ENCODE data around the gene SPRR2A. TPM values are rescaled to one million over a fixed set of nuclear protein-coding genes. Genes with fewer than 3 reads are reported as not detected.
"Not testable (repeated sequence)": the region's sequence is repeated elsewhere in the genome, so short reads cannot be mapped to it uniquely, and the experiment has no call there.

Gene SPRR2A
- polyA plus RNA-seq, 5 donors: not detected

DNA sequence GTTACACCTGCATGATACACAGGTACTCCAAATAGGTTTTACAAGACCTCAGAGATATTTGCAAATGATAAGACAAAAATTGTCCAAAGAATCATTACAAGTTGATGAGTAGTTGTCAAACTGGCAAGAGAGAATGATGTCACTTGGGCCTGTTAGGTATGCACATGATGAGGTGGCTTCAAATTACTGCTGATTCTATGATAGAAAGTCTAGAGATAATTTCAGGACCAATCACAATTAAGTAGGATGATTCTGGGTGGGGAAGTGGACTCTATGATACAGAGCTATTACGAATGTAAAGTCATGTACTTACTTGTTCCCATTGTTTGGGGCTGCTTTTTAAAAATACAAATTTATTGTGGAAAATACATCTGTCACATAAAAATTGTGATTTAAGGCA, 31.5 kb downstream of the SPRR2A start:
- no peak for DNase-seq

DNA sequence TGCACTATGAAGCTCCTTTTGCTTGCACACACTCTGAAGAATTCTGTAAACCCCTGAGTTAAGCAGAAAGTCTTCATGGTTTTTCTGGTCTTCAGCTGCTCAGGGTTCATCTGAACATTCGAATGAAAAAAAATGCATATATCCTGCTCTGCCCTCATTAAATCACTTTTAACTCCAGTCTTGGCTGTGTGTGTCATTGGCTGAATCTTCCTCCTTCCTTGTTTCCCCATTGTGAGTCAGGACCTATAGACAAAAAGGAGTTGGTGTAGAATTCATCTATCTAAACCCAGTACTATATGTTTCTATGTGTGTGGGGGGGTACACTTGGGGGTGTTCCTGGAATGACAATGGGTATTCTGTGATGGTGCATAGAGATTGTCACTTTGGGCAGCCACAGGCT, 32.9 kb downstream of the SPRR2A start:
- DNase-seq: no peak

GRCh38 chr1:153023109-153023508, 34.2 kb downstream of the SPRR2A start:
- no peak for DNase-seq

- not testable (repeated sequence) for DNase-seq
Measured at GRCh38 chr1:153022340-153022739, 35.0 kb downstream of the SPRR2A start.

- DNase-seq: not testable (repeated sequence)
Measured at GRCh38 chr1:153021829-153022228, 35.5 kb downstream of the SPRR2A start.

DNA sequence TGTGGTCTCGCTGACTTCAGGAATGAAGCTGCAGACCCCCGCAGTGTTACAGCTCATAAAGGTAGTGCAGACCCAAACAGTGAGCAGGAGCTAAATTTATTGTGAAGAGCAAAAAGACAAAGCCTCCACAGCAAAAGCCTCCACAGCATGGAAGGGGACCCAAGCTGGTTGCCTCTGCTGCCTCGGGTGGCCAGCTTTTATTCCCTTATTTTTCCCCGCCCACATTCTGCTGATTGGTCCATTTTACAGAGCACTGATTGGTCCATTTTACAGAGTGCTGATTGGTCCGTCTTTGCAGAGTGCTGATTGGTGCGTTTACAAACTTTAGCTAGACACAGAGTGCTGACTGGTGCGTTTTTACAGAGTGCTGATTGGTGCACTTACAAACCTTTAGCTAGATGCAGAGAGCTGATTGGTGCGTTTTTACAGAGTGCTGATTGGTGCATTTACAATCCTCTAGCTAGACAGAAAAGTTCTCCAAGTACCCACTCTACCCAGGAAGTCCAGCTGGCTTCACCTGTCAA, 46.0 kb downstream of the SPRR2A start:
- DNase-seq: not testable (repeated sequence)

Other genes with a start within 250 kb of the SPRR2A start
- not detected for gene LCE1B, start 245.5 kb downstream of the SPRR2A start, polyA plus RNA-seq (ENCODE audit: insufficient read depth in 1 of 5, insufficient read length in 5 of 5, low replicate concordance in 1 of 5)
- not detected for gene LCE1A, start 230.0 kb downstream of the SPRR2A start, polyA plus RNA-seq (ENCODE audit: insufficient read depth in 1 of 5, insufficient read length in 5 of 5, low replicate concordance in 1 of 5)
- gene LCE6A, start 214.7 kb downstream of the SPRR2A start, polyA plus RNA-seq (ENCODE audit: insufficient read depth in 1 of 5, insufficient read length in 5 of 5, low replicate concordance in 1 of 5): not detected
- gene LCE7A, start 197.5 kb downstream of the SPRR2A start, polyA plus RNA-seq (ENCODE audit: insufficient read depth in 1 of 5, insufficient read length in 5 of 5, low replicate concordance in 1 of 5): not detected
- gene SMCP, start 179.2 kb downstream of the SPRR2A start, polyA plus RNA-seq (ENCODE audit: insufficient read depth in 1 of 5, insufficient read length in 5 of 5, low replicate concordance in 1 of 5): not detected
- not detected for gene IVL, start 149.0 kb downstream of the SPRR2A start, polyA plus RNA-seq (ENCODE audit: insufficient read depth in 1 of 5, insufficient read length in 5 of 5, low replicate concordance in 1 of 5)
- not detected for gene SPRR5, start 110.3 kb downstream of the SPRR2A start, polyA plus RNA-seq (ENCODE audit: insufficient read depth in 1 of 5, insufficient read length in 5 of 5, low replicate concordance in 1 of 5)
- not detected for gene SPRR4, start 86.9 kb downstream of the SPRR2A start, polyA plus RNA-seq (ENCODE audit: insufficient read depth in 1 of 5, insufficient read length in 5 of 5, low replicate concordance in 1 of 5)
- gene SPRR1A, start 73.4 kb downstream of the SPRR2A start, polyA plus RNA-seq (ENCODE audit: insufficient read depth in 1 of 5, insufficient read length in 5 of 5, low replicate concordance in 1 of 5): not detected
- gene SPRR3, start 55.8 kb downstream of the SPRR2A start, polyA plus RNA-seq (ENCODE audit: insufficient read depth in 1 of 5, insufficient read length in 5 of 5, low replicate concordance in 1 of 5): under 1 TPM in 3 of 5 donors, not detected in 2; 0.21 to 0.42 (median 0.27) TPM
- gene SPRR1B, start 26.3 kb downstream of the SPRR2A start, polyA plus RNA-seq (ENCODE audit: insufficient read depth in 1 of 5, insufficient read length in 5 of 5, low replicate concordance in 1 of 5): not detected
- not detected for gene SPRR2D, start 16.4 kb downstream of the SPRR2A start, polyA plus RNA-seq (ENCODE audit: insufficient read depth in 1 of 5, insufficient read length in 5 of 5, low replicate concordance in 1 of 5)
- gene SPRR2B, start 14.1 kb upstream of the SPRR2A start, polyA plus RNA-seq (ENCODE audit: insufficient read depth in 1 of 5, insufficient read length in 5 of 5, low replicate concordance in 1 of 5): not detected
- gene SPRR2E, start 37.0 kb upstream of the SPRR2A start, polyA plus RNA-seq (ENCODE audit: insufficient read depth in 1 of 5, insufficient read length in 5 of 5, low replicate concordance in 1 of 5): not detected
- gene SPRR2F, start 56.0 kb upstream of the SPRR2A start, polyA plus RNA-seq (ENCODE audit: insufficient read depth in 1 of 5, insufficient read length in 5 of 5, low replicate concordance in 1 of 5): under 1 TPM in 3 of 5 donors, not detected in 2; 0.43 to 0.70 (median 0.64) TPM
- not detected for gene SPRR2G, start 93.4 kb upstream of the SPRR2A start, polyA plus RNA-seq (ENCODE audit: insufficient read depth in 1 of 5, insufficient read length in 5 of 5, low replicate concordance in 1 of 5)
- gene LELP1, start 145.9 kb upstream of the SPRR2A start, polyA plus RNA-seq (ENCODE audit: insufficient read depth in 1 of 5, insufficient read length in 5 of 5, low replicate concordance in 1 of 5): not detected
- not detected for gene PRR9, start 160.1 kb upstream of the SPRR2A start, polyA plus RNA-seq (ENCODE audit: insufficient read depth in 1 of 5, insufficient read length in 5 of 5, low replicate concordance in 1 of 5)
- not detected for gene LORICRIN, start 202.2 kb upstream of the SPRR2A start, polyA plus RNA-seq (ENCODE audit: insufficient read depth in 1 of 5, insufficient read length in 5 of 5, low replicate concordance in 1 of 5)

All from right lung (tissue), 5 donors.